ENCODE results near the gene HBA2.
A peak's percentile ranks its signal among the peaks of the same experiment; 100 is the strongest.
"Not testable (repeated sequence)": the region's sequence is repeated elsewhere in the genome, so short reads cannot be mapped to it uniquely, and the experiment has no call there.

The HBA2 gene

GRCh38 chr16:159136-159849, 13.4 kb upstream of the HBA2 start:
- DNase-seq, result no peak

DNA sequence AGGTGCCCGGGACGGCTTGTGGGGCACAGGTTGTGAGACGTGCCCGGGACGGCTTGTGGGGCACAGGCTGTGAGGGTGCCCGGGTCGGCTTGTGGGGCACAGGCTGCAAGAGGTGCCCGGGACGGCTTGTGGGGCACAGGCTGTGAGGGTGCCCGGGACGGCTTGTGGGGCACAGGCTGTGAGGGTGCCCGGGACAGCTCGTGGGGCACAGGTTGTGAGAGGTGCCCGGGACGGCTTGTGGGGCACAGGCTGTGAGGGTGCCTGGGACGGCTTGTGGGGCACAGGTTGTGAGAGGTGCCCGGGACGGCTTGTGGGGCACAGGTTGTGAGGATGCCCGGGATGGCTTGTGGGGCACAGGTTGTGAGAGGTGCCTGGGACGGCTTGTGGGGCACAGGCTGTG, 12.4 kb upstream of the HBA2 start:
- not testable (repeated sequence) for DNase-seq

DNA sequence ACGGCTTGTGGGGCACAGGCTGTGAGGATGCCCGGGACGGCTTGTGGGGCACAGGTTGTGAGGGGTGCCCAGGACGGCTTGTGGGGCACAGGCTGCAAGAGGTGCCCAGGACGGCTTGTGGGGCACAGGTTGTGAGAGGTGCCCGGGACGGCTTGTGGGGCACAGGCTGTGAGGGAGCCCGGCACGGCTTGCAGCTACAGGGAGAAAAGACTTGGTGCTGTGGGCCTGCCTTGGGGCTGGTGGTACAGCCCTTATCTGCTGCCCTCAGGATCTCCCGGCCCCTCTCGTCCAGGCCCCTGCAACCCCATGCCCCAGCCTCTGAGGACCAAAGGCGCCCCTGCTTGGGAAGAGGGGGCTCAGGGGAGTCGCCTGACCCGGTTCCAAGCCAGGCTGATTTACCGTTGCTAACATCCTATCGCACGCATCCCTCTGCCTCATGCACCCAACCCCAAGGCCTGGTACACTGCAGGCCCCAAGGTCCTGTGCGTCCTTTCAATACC, 11.9 kb upstream of the HBA2 start:
- no peak for DNase-seq

GRCh38 chr16:162271-162991, 10.2 kb upstream of the HBA2 start:
- no peak for DNase-seq

GRCh38 chr16:163139-163538, 9.5 kb upstream of the HBA2 start:
- not testable (repeated sequence) for DNase-seq

DNA sequence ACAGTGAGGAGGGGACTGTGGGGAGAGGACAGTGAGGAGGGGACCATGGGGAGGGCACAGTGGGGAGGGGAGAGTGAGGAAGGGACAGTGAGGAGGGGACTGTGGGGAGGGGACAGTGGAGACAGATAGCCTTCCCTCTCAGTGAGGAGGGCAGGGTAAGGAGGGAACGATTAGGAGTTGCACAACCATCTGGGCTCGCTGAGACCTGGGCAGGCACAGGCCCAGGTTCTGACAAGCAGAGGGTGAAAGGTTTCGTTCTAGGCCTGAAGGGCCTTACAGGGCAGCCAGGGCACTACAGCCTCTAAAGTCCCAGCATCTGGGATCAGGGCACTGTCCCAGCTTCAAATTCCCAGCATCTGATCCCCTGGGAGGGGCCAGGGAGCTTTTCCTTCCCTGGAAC, 9.0 kb upstream of the HBA2 start:
- not testable (repeated sequence) for DNase-seq

DNA sequence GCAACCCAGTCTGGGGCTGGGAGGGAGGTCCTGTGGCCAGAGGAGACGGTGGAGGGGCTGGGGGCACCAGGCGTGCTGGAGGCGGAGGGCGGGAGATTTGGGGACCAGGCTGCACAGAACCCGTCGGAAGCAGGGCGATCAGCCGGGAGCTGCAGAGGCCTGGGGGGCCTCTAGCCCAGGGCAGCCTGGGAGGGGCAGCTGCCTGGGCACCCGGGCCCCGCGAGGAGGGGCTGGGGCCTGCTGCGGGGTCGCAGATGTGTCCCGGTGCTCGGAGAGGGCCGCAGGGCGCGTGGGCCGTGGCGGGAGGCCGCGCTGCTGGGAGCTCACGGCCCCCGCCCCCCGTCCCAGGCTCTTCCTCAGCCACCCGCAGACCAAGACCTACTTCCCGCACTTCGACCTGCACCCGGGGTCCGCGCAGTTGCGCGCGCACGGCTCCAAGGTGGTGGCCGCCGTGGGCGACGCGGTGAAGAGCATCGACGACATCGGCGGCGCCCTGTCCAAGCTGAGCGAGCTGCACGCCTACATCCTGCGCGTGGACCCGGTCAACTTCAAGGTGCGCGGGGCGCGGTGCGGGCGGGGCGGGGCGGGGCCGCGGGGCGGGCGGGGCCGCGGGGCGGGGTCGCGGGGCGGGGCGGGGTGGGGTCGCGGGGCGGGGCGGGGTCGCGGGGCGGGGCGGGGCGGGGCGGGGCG, 8.4 kb upstream of the HBA2 start:
- not testable (repeated sequence) for DNase-seq

GRCh38 chr16:164827-165538, 7.7 kb upstream of the HBA2 start:
- DNase-seq, result no peak

- no peak for DNase-seq
Observed at GRCh38 chr16:165539-166374, 6.9 kb upstream of the HBA2 start, which contains the start of gene HBM. HBM (plus strand) TSS chr16:165978; CDS start chr16:165998, 20 bp downstream.

- no peak for DNase-seq
Observed at GRCh38 chr16:166375-167121, 6.1 kb upstream of the HBA2 start.

DNA sequence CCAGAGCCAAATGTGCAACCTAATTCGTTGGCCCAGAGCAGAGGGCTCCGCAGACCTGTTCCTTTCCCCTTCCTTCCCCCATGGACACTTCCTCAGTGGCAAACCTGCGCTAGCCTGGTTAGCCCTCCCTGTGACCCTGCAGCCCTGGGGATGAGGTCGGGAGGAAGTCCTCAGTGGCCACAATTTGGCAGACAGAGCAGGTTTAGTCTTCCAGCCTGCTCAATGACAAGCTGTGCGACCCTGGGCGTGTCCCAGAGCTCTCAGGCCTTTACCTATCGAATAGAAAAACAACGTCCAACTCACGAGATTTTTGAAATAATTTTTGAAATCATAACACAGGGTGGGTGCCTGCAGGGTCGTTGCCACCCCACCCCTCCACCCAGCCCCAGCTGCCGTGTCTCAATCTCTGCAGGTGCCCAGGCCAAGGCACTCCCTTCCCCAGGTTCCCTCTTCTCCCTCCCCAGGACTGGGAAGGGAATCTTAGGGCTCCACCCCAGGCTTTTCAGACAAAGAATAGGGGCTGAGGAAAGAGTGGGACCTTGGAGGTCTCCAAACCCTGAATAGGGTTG, 5.5 kb upstream of the HBA2 start:
- DNase-seq, result no peak

GRCh38 chr16:168424-168823, 4.3 kb upstream of the HBA2 start:
- peak; percentile 82 for DNase-seq

DNA sequence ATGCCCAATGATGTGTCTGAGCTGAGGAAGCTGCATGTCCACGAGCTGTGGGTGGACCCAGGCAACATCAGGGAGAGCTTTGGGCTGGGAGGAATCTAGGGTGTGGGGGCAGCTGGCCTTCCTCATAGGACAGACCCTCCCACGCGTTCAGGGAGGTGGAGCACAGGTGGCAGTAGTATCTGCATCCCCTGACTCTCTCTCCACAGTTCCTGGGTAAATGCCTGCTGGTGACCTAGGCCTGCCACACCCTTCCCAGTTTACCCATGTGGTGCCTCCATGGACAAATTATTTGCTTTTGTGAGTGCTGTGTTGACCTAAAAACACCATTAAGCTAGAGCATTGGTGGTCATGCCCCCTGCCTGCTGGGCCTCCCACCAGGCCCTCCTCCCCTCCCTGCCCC, 3.7 kb upstream of the HBA2 start:
- no peak for DNase-seq

DNA sequence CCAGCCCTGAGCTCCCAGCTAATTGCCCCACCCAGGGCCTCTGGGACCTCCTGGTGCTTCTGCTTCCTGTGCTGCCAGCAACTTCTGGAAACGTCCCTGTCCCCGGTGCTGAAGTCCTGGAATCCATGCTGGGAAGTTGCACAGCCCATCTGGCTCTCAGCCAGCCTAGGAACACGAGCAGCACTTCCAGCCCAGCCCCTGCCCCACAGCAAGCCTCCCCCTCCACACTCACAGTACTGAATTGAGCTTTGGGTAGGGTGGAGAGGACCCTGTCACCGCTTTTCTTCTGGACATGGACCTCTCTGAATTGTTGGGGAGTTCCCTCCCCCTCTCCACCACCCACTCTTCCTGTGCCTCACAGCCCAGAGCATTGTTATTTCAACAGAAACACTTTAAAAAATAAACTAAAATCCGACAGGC, 2.6 kb upstream of the HBA2 start:
- not testable (repeated sequence) for DNase-seq

- DNase-seq, result no peak
Observed at GRCh38 chr16:170788-171187, 1.9 kb upstream of the HBA2 start.

GRCh38 chr16:173211-173854, 657 bp downstream of the HBA2 start:
- not testable (repeated sequence) for DNase-seq

DNA sequence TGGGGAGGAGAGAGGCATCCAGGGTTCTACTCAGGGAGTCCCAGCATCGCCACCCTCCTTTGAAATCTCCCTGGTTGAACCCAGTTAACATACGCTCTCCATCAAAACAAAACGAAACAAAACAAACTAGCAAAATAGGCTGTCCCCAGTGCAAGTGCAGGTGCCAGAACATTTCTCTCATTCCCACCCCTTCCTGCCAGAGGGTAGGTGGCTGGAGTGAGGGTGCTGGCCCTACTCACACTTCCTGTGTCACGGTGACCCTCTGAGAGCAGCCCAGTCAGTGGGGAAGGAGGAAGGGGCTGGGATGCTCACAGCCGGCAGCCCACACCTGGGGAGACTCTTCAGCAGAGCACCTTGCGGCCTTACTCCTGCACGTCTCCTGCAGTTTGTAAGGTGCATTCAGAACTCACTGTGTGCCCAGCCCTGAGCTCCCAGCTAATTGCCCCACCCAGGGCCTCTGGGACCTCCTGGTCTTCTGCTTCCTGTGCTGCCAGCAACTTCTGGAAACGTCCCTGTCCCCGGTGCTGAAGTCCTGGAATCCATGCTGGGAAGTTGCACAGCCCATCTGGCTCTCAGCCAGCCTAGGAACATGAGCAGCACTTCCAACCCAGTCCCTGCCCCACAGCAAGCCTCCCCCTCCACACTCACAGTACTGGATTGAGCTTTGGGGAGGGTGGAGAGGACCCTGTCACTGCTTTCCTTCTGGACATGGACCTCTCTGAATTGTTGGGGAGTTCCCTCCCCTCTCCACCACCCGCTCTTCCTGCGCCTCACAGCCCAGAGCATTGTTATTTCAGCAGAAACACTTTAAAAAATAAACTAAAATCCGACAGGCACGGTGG, 1.5 kb downstream of the HBA2 start:
- DNase-seq, result not testable (repeated sequence)

- DNase-seq, result no peak
Observed at GRCh38 chr16:175011-175949, 2.6 kb downstream of the HBA2 start.
